Fibroblast of skin of right biceps (primary cell): Measurements from ENCODE around the gene AP5S1.
"Not testable (repeated sequence)": the region's sequence is repeated elsewhere in the genome, so short reads cannot be mapped to it uniquely, and the experiment has no call there.

ENCODE experiments used
- DNase-seq: peaks from one replicate; pipeline ENCODE4 v3.0.0-alpha.2; 2013

The AP5S1 gene

DNA sequence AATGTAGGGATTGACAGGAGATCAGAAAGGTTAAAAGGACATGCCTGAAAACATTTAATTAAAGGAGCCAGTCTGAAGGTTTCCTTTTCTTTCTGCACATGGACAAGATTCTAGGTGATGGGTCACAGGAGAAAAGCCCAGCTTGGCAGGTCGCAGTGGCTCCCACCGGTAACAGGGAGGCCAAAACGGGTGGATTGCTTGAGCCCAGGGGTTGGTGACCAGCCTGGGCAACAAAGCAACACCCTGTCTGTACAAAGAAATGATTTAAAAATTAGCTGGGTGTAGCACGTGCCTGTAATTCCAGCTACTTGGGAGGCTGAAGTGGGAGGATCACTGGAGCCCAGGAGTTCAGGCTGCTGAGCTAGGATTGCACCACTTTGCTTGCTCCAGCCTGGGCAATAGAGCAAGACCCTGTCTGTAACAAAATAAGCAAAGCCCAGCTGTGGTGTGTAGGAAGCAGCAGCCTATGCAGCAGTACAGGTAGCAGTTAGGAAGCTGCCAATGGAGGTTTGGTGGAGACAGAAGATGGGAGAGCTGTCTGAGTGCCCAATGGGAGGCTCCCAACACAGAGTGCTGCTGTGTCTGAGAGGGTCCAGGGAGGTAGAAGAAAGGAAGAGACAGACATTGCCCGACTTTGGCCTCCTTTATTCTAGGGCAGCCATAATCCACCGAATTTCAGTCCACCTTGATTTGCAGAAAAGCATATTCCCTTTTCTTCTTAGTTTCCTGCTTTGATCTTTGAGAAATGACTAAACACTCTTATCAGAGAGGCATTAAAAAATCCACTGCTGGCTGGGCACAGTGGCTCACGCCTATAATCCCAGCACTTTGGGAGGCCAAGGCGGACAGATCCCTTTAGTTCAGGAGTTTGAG is 7.1 kb upstream of the AP5S1 start:
- DNase-seq = no peak

DNA sequence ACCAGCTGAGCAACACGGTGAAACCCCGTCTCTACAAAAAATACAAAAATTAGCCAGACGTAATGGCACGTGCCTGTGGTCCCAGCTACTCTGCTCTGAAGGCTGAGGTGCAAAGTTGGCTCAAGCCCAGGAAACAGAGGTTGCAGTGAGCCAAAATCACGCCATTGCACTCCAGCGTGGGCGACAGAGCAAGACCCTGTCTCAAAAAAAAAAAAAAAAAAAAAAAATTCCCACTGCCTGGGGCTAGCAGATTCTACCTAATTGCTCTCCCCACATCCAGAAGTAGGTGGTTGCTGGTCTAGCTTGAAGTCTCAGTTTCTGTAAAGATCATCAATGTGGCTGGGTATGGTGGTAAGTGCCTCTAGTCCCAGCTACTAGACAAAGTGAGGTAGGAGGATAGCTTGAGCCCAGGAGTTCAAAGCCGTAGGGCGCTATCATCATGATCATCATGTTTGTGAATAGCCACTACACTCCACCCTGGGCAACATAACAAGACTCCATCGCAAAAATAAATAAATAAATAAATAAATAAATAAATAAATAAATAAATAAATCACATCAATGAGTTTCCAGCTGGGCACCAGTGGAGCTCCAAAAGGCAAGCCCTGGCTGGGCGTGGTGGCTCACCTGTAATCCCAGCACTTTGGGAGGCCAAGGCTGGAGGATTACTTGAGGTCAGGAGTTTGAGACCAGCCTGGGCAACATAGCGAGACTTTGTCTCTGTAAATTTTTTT is 6.3 kb upstream of the AP5S1 start:
- DNase-seq = no peak

DNA sequence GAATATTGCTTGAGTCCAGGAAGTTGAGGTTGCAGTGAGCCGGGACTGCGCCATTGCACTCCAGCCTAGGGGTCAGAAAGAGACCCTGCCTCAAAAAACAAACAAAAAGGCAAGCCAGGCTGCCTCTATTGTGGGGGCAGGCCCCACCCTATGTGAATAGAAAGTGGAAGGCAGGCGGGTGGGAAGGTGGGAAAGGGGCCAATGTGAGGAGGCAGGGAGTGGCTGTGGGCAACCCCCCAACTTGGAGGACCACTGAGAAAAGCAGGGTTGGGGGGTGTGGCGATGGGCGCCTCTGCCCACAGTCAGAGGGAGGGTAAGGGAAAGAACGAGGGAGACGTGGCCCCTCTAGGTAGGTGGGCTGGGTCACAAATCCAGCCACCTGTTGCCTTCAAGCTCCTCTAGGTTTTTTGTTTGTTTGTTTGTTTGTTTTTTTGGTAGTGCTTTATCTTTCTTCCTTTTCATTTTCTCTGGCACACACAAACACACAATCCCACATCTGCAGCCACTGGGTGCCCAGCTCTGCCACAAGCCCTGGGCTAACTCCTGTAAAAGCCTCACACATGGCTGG is 5.3 kb upstream of the AP5S1 start:
- no peak for DNase-seq

DNA sequence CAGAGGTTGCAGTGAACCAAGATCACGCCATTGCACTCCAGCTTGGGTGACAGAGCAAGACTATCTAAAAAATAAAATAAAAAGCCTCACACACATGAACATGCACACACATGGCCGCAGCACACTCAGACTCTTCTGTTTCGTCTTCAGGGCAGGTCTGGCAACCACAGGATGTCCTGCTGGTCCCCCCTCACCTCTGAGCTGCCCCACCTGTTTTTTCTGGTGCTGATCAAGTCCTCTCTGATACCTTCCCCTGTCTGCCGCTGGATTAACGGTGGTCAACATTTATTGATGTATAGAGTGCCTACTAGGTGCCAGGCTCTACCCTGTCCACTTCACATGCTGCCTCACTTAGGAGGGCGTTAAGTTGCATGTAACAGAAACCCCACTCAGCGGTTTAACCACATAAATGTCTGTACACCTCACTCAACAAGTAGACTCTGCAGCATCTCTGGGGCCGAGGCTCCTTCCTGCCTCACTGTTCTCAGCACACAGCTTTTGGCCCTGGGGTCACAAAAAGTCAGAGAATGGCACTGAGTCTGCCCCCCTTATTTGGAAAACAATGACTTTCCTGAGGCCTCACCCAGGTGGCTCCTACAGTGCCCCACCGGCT is 4.5 kb upstream of the AP5S1 start:
- no peak for DNase-seq

DNA sequence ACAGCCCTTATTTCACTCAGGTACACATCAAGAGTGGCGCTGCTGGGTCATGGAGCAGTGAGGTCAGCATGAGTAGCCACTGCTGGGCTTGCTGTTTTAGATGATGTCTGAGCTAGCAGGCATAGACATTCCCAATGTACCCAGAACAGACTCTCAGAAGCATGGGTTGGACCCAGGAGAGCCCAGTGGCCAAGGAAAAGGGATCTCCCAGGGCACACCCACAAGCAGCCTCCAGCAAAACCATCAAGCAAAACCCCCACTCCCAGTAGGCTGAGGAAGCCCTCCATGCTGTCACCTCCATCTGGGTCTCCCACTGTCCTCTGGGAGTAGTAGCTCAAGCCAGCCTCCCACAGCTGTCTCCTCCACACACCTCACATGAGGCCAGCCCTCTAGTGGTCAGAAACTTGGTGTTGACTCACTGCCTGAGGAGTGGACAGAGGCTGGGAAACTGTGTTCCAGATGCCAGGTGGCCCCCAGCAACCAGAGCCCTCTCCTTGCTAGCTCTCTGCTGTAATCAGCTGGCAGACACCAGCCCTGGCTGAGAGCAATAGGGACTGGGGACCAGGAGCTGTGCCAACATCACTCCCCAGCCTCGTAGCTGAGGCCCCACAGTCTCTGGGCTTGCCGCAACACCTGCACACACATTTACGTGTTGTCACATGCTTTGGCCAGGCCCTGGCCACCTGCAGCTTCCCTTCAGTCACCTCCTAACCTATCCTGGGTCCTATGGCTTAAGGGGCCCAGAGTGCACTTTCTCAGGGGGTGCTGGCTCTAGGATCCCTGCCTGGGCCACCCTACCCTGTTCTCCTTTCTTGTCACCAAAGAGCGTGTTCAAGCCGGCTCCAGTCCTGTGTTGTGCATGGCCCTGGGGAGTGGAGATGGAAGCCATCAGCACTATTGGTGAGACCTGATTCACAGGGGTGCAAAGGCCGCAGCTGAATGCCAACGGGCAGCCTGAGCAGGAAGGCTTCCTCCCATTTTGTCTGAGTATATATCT is 1.9 kb upstream of the AP5S1 start:
- DNase-seq = peak; percentile 72

DNA sequence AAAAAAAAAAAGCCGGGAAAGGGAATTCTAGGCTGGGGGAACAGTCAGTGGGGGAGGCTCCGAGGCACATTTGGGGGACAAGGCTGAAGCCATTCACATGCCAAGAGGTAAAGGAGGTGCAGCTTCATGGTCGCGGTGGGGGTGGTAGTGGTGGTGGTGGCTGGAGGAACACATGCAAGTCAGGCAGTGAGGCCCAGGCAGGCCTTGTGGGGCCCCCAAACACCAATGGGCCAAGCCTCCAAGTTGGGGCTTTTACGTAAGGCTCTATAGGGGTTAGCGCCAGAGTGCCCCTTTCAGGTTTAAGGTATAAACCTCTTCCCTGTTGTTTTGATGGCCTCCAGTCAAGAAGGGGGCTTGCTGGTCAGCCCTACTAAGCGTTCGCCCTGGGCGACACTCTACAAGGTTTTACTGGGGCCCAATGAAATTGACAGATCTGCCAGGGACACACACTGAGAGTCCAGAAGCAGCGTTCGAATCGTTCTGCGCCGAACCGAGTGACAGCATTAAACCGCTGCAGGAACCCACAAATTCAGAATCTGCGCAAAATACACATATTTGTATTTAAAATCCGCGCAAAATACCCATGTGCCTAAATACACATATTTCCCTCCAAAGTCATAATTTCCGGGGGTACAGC is 818 bp upstream of the AP5S1 start:
- no peak for DNase-seq

DNA sequence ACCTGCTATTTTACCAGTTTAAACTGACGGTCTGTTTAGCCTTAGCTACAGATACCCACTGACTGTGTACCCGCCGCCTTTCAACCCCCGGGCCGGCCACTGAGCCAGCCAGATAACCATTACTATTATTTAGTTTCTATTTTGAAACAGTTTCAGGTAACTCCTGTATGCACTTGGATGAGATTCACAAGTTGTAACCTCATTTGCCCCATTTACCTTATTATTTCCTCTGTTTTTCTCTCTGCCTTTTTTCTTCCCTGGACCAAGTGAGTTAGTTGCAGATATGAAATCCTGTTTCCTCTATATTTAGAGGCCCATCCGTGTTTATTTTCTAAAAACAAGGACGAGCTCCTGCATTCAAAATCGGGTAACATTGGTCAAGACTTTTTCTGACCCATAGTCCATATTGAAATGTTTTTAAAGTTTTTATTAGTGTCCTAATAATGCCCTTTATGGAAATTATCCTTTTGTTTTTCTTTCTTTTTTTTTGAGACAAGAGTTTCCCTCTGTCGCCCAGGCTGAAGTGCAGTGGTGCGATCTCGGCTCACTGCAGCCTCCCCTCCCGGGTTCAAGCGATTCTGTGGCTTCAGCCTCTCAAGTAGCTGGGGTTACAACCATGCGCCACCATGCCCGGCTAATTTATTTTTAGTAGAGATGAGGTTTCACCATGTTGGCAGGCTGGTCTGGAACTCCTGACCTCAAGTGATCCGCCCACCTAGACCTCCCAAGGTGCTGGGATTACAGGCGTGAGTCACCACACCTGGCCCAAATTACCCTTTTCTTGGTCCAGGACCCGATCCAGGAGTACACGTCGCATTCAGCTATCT is 767 bp downstream of the AP5S1 start:
- DNase-seq = no peak

DNA sequence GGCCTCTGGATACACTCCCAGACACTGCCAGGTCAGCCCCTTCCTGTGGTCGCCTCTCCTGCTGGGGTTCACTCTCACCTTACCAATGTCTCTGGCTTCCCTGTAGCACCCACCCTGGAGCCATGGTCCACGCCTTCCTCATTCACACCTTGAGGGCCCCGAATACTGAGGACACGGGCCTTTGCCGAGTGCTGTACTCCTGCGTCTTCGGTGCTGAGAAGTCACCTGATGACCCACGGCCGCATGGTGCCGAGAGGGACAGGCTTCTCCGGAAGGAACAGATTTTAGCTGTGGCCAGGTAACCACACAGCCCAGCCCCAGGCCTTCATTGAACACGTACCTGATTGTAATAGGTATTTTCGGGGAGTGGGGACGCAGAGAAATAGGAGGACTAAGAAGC is 1.6 kb downstream of the AP5S1 start:
- DNase-seq = no peak

DNA sequence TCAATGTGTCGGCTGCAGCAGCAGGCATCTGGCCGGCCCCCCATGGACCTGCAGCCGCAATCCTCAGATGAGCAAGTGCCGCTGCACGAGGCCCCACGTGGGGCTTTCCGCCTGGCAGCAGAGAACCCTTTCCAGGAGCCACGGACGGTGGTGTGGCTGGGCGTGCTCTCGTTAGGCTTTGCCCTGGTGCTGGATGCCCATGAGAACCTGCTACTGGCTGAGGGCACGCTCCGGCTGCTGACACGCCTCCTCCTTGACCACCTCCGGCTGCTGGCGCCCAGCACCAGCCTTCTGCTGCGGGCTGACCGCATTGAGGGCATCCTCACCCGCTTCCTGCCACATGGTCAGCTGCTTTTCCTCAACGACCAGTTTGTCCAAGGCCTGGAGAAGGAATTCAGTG is 3.5 kb downstream of the AP5S1 start:
- DNase-seq = no peak

DNA sequence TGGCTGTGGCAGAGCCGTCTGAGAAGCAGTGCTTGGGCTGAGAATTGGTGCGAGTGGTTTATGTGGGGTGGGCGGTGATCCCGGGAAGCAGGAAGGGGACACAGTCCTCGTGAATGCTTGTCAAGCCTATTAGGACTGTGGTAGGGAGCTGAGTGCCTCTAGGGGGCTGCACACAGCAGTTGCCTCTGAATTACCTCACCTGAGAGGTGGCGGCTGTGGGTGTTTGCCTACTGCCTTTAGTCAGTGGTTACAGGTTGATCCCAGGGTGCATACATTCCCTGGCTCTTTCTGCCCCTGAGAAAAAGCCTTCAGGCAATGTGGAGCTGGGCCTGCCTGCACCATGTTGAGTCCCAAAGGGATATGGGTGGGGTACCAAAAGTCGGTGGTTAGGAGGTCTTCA is 5.2 kb downstream of the AP5S1 start:
- no peak for DNase-seq

DNA sequence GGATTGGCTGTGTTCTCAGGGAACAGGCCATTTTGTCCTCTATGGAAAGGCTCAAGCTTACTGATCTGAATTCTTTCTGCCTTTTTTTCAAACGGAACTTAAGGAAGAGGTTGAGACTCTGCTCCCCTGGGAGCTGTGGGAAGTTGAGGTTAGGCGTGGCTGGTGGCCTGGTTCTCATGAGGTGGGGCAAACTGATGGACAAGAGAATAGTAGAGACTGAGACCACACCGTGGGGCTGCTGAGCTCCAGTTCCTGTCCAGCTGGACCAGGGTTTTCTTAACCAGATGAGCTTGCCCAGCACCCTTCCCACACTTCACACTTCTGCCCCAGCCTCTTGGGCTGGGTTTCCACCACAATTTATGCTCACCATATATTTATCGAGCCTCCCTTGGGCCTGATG is 6.1 kb downstream of the AP5S1 start:
- no peak for DNase-seq

DNA sequence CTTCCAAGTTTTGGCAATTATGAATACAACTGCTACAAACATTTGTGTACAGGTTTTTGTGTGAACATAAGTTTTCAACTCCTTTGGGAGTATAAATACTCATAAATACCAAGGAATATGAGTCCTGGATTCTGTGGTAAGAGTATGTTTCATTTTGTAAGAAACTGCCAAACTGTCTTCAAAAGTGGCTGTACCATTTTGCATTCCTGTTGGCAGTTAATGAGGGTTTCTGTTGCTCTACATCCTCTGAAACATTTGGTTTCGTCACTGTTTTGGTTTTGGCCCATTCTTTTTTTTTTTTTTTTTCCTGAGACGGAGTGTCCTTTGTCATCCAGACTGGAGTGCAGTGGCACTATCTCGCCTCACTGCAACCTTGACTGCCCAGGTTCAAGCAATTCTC is 8.5 kb downstream of the AP5S1 start:
- no peak for DNase-seq

DNA sequence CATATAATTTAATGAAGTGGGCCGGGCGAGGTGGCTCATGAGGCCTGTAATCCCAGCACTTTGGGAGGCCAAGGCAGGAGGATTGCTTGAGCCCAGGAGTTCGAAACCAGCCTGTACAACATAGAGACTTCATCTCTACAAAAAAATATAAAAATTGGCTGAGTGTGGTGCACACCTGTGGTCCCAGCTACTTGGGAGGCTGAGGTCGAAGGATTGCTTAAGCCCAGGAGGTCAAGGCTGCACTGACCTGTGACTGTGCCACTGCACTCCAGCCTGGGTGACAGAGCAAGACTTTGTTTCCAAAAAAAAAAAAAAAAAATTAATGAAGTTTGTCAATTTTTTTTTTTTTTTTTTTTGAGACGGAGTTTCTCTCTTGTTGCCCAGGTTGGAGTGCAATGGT is 9.5 kb downstream of the AP5S1 start:
- not testable (repeated sequence) for DNase-seq

DNA sequence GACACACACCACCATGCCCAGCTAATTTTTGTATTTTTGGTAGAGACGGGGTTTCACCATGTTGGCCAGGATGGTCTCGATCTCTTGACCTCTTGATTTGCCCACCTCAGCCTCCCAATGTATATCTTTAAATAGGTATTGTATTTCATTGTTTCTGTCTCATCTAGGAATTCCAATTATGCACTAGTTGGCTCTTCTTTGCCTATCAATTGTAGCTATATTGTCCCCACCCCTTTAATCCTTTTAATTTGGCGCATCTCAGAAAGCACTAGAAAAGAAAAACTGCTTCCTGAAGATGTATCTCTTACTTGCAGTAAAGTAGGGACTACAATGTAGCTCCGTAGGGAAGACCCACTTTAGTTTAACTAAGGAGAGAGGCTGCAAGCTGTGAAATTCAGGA is 15.8 kb downstream of the AP5S1 start:
- no peak for DNase-seq

DNA sequence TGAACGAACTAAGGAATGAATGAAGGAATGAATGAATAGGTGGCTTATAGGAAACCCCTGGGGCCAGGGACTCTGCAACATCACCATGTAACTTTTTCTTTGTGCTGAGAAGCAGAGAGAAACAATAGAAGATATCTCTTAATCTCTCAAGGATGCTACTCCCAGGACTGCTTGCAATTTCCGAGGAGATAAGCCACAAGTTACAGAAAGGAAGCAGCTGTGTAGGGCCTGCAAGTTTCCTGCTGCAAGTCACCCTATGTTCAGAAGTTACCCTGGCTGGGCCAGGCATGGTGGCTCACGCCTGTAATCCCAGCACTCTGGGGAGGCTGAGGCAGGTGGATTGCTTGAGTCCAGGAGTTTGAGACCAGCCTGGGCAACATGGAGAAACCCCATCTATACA is 19.0 kb downstream of the AP5S1 start:
- no peak for DNase-seq

DNA sequence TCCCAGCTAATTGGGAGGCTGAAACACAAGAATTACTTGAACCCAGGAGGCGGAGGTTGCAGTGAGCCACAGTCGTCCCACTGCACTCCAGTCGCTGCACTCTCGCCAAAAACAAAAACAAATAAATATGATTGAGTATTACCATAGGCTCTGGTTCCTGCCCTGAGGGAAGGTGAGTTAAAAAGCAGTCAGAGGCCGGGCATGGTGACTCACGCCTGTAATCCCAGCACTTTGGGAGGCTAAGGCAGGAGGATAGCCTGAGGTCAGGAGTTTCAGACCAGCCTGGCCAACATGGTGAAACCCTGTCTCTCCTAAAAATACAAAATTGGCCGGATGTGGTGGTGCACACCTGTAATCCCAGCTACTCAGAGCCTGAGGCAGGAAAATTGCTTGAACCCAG is 19.9 kb downstream of the AP5S1 start:
- DNase-seq = not testable (repeated sequence)

DNA sequence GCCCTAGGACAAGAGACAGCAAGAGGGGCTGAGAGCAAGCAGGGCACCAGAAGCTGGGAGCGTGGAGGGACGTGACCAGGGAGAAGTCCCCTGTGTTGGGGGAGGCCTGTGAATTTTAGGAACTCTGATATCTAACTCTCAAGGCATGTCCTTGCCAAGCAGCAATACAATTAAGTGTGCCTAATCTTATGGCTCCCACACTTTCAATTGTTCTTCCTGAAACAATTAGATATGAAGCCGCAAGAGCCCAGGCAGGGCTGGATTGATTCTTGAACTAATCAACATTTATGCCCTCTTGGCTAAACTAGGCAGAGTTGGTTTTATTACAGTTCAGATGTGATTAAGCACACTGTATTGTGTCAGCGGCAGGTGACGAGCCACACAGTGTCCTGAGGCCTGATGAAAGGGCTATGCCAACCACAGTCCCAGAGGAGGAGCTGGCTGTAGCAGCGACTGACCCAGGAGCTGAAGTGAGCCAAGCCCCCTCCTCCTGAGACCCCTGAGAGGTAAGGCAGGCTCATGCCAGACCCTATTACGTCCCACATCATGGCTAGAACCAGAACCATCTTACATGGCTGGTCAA is 22.1 kb downstream of the AP5S1 start:
- DNase-seq = no peak

DNA sequence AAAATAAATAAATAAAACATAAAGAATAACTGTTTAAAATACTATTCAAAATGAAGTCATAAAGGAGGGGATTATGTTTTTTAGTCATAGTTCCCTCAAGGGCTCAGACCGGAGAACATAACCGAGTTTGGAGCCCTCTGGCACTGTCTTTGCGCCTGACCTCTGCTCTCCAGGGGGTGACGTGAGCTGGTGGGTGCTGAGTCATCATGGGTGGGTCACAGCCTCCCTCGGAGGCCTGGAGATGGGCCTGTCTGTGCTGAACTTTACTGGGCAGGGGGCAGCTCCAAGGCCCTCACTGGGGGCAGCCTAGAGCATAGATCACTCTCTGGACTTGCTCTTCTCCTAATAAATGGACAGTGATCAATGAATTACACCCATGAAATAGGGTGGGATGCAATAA is 23.1 kb downstream of the AP5S1 start:
- DNase-seq = peak; percentile 43

DNA sequence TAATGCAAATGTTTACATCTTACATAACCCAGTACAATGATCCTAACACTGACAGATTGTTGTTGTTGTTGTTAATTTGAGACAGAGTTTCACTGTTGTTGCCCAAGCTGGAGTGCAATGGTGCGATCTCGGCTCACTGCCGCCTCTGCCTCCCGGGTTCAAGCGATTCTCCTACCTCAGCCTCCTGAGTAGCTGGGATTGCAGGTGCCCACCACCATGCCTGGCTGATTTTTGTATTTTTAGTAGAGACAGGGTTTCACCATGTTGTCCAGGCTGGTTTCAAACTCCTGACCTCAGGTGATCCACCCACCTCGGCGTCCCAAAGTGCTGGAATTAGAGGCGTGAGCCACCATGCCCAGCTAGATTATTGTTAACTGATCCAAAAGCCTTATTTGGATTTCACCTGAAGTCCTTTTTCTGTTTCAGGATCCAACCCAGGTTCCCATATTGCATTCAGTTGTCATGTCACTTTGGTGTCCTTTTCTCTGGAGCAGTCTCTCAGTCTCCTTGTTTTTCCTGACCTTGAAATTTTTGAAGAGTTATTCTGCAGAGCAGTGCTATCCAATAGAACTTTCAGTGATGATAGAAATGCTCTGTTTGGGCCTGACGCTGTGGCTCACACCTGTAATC is 23.8 kb downstream of the AP5S1 start:
- not testable (repeated sequence) for DNase-seq

DNA sequence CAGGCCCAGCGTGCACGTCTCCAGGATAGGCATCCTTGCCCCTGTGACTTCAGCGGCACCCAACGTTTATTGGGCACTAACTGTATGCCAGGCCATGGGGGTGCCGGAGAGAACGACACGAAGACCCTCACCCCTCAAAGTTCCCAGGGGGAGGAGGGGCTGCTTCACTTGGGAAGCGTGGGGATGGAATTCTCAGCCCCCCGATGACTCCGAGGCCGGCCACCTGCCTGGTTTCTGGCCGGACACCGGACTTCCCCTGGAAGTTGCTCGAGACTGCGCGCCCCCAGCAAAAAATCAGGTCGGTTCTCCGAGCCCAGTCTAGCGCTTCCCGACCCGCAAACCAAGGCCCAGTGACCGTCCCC is 26.0 kb downstream of the AP5S1 start:
- no peak for DNase-seq
